ENCODE data around the gene AMPD2.

Gene AMPD2

DNA sequence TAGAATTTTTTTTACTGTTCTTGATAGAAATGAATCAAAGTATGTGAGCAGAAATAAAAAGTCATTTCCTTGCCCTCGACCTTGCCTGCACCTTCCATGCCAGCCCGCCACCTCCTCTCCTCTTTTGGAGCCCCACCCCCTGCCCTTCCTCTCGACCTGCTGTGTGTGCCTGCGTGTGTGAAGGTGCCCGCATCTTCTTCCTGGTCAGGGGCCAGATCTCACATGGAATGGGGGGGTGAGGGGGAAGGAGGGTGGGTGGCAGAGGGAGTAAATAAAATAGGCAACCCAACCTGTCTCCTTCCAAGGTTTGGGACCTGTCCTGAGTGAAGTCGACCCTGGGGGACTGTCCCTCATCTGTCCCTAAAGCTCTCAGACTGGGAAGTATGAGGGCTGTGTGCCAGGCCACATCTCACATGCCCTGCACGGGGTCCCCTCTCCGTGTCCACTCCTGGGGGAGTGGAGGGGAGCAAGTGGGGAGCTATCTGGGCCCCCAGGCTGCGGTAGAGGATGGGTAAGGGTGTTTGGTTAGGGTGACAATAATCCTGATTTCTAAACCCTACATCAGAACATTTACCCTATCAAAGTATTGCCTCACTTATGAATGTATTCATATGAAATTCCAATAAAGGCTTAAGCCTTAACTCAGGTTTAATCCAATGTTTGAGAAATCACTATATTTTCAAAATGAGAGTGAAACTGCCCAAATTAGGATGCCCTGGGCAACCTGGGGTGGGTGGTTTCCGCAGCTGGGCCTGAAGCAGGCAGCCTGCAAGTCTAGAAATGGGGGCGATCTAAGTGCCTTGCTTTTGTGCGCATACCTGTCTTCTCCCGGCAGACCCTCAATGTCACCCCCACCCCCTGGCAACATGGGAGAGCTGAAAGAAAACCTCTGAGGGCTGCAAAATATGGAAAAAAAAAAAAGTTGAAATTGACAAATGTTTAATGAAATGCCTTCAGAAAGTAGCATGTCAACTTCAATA is 15.4 kb downstream of the AMPD2 start:
- TF ChIP-seq, protein P1, sequence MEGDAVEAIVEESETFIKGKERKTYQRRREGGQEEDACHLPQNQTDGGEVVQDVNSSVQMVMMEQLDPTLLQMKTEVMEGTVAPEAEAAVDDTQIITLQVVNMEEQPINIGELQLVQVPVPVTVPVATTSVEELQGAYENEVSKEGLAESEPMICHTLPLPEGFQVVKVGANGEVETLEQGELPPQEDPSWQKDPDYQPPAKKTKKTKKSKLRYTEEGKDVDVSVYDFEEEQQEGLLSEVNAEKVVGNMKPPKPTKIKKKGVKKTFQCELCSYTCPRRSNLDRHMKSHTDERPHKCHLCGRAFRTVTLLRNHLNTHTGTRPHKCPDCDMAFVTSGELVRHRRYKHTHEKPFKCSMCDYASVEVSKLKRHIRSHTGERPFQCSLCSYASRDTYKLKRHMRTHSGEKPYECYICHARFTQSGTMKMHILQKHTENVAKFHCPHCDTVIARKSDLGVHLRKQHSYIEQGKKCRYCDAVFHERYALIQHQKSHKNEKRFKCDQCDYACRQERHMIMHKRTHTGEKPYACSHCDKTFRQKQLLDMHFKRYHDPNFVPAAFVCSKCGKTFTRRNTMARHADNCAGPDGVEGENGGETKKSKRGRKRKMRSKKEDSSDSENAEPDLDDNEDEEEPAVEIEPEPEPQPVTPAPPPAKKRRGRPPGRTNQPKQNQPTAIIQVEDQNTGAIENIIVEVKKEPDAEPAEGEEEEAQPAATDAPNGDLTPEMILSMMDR (IDR thresholded peaks at IDR 0.05; ENCODE audit: insufficient read depth, low read length, missing control alignments): no peak
- DNase-seq (ENCODE audit: low read depth, low spot score): no peak
- CTCF ChIA-PET: interaction anchor here (1.0 to 21.8 kb wide), 7 partner anchors 3 to 139 kb away, joined by 3 to 830 read pairs (median 371); partner anchors contain the start of genes AMPD2, GNAT2, GPR61 and GSTM4
- no peak overlapping the region for H3K4me3 ChIP-seq (ENCODE audit: low read depth, low read length)
- POLR2A ChIA-PET: no interaction called here

DNA sequence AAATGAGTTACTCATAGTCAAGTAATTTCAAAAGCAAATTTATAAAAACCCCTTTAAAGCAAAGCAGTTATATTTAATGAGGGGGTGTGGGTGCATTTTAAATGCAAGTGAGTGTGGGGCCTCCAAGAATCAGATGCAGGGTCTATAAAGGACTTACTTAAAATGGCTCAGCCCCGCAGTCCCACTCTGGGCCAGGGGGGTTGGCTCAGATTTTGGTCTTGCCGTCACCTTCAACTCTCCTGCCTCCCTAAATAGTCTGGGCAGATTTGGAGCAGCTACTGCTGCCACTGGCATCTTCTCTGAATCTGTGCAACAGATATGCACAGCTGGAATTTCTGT is 16.2 kb downstream of the AMPD2 start:
- DNase-seq (ENCODE audit: low read depth, low spot score): no peak
- TF ChIP-seq, protein P1 (IDR thresholded peaks at IDR 0.05; ENCODE audit: insufficient read depth, low read length, missing control alignments): no peak
- ChIA-PET POLR2A (interaction anchor here (1.2 to 2.3 kb wide), 3 partner anchors 8 to 114 kb away, joined by 3 to 11 read pairs (median 3); partner anchors contain the start of gene GNAI3), CTCF (interaction anchor here (0.8 to 21.8 kb wide), 11 partner anchors 2 to 375 kb away, joined by 3 to 830 read pairs (median 66); partner anchors contain the start of genes AHCYL1, AMPD2, GNAI3 and GNAT2)
- no peak overlapping the region for H3K4me3 ChIP-seq (ENCODE audit: low read depth, low read length)

DNA sequence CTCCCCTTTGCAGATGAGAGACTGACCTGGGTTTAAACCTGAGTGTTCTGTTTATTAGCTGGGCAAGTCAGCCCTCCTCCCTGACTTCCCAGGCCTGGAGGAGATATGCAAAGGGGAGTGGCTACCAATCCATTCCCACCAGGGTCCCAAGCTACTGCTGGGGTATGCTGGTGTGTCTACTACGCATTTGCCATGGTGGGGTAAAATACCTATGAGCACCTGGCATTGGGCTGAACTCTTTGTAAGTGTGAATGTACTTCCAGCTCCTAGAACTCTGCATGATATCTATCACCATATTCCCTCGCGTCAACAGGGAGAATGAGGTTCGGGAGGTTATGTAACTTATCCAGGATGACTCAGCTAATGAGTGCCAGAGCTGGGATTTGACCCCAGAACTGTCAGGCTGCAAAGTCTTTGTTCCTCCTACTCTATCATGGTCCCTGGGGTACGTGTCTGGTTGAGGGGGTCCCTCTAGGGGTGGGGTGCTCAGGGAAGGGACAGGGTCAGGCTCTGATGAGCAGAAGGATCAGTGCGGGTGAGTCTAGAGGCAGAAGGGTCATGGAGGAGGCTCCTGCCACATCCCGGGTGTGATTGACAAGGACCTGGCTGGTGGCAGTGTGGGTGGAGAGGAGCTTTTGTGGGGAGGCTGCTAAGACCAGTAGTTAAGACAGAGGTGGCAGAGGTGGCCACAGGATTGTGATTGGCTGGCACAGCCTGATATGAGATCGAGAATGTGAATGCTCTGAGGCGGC is 16.7 kb downstream of the AMPD2 start:
- ChIA-PET CTCF (interaction anchor here (0.7 to 21.8 kb wide), 14 partner anchors 2 to 456 kb away, joined by 3 to 830 read pairs (median 38); partner anchors contain the start of genes AHCYL1, AMPD2, GNAI3 and GNAT2), POLR2A (interaction anchor here (1.2 to 2.3 kb wide), 3 partner anchors 9 to 113 kb away, joined by 3 to 11 read pairs (median 3); partner anchors contain the start of gene GNAI3)
- TF ChIP-seq, protein P1 (IDR thresholded peaks at IDR 0.05; ENCODE audit: insufficient read depth, low read length, missing control alignments): no peak
- DNase-seq (ENCODE audit: low read depth, low spot score): no peak
- H3K4me3 ChIP-seq (ENCODE audit: low read depth, low read length): no peak overlapping the region

GRCh38 chr1:109637446-109637845 is 17.8 kb downstream of the AMPD2 start:
- DNase-seq (ENCODE audit: low read depth, low spot score): no peak
- no peak overlapping the region for H3K4me3 ChIP-seq (ENCODE audit: low read depth, low read length)
- TF ChIP-seq, protein P1 (IDR thresholded peaks at IDR 0.05; ENCODE audit: insufficient read depth, low read length, missing control alignments): no peak
- CTCF ChIA-PET: interaction anchor here (0.7 to 21.8 kb wide), 12 partner anchors 1 to 455 kb away, joined by 3 to 830 read pairs (median 64); partner anchors contain the start of genes AHCYL1, AMPD2, GNAI3 and GNAT2
- POLR2A ChIA-PET: interaction anchor here (0.6 to 2.3 kb wide), 3 partner anchors 10 to 89 kb away, joined by 3 to 11 read pairs (median 3); partner anchors contain the start of gene GNAI3

DNA sequence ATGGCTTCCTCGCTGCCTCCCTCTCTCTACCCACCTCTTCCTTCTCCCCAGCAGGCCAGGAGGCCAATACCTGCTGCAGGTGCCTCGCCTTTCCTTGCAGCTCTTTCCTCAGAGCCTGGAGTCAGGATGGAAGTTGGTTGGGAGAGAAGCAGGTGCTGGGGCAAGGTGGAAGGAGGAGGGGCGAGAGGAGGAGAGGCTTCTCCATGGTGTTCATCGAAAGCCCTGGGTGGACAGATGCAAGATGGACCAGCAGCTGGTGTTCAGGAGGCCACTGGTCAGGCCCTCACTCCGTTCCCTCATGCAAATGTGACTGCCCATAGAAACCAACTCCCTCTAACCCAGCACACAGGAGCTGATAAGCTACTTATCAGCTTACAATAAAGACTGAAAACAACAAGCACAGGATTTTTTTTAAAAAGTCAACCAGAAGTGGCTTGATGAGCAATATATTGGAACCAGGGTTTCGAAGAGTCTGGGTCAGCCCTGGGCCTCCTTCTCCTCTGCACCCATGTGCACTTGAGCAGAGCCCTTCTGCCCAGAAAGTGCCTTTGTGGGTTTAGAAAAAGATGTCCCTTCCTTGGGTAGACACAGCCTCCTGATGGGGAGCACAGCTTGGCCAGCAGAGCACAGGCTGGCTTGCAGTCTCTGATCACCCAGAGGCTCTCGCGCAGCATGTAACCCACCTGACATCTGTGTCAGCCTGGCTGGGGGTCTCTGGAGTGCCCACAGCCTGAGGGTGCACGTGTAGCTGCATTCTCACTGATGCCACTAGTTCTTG is 19.6 kb downstream of the AMPD2 start:
- ChIA-PET CTCF (interaction anchor here (0.5 to 18.9 kb wide), 43 partner anchors 13 to 664 kb away, joined by 3 to 830 read pairs (median 5); partner anchors contain the start of genes AHCYL1, AMPD2, CYB561D1 and EPS8L3), POLR2A (interaction anchor here (1.6 to 2.2 kb wide), 3 partner anchors 91 to 345 kb away, joined by 7 to 11 read pairs (median 7); partner anchors contain the start of genes AHCYL1 and GNAI3)
- H3K4me3 ChIP-seq (ENCODE audit: low read depth, low read length): no peak overlapping the region
- no peak for DNase-seq (ENCODE audit: low read depth, low spot score)
- TF ChIP-seq, protein P1 (IDR thresholded peaks at IDR 0.05; ENCODE audit: insufficient read depth, low read length, missing control alignments): no peak

All from AG04449 (cell line).